GM19035 (cell line): Measurements from ENCODE around the gene TRNP1.

ENCODE experiments used
- ATAC-seq: cut with Tn5 transposase; IDR thresholded peaks from one replicate; pipeline ENCODE4 v1.9.1; 2021; ENCODE audit not compliant: unreplicated experiment

TRNP1 gene

DNA sequence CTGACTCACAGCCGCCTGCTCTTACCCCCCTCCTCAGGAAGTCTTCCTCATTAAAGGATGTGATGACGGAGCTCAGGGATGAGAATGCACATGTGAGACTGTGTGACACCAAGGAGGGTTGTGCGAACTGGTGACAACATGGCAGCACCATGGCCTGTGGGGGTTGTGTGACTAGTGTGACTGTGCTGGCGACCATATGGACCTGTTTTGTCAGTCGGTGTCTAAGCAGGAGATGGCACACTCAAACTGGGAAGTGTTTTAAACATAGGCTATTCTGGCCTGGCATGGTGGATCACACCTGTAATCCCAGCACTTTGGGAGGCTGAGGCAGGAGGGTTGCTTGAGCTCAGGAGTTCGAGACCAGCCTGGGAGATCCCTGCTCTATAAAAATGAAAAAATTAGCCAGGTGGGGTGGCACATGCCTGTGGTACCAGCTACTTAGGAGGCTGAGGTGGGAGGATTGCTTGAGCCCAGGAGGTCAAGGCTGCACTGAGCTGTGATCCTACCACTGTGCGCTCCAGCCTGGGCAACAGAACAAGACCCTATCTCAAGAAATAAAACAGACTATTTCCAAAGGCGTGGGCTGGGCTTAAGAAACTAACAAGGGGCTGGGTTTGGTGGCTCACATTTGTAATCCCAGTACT is 7.4 kb downstream of the TRNP1 start:
- no peak for ATAC-seq

GRCh38 chr1:27001570-27002360 is 8.3 kb downstream of the TRNP1 start:
- no peak for ATAC-seq

GRCh38 chr1:27003745-27004470 is 10.4 kb downstream of the TRNP1 start:
- ATAC-seq = no peak

- ATAC-seq = no peak
Measured at GRCh38 chr1:27004471-27005165, 11.1 kb downstream of the TRNP1 start.

DNA sequence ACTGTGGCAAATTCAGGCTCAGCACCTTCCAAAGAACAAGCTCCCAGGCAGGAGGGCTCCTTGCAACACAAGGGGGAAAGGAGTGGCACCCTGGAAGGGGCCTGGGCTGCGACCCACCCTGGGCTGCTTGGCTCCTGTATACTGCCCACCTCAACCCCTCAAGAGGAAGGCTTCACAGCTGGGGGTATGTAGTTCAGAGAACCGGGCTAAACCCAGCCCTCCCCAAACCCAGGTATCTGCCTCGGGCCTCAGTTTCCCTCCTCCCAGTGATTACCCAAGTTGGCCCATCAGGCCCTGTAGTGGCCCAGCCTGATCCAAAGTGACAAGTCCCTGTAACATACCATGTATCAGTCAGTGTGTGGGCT is 11.7 kb downstream of the TRNP1 start:
- ATAC-seq = no peak

DNA sequence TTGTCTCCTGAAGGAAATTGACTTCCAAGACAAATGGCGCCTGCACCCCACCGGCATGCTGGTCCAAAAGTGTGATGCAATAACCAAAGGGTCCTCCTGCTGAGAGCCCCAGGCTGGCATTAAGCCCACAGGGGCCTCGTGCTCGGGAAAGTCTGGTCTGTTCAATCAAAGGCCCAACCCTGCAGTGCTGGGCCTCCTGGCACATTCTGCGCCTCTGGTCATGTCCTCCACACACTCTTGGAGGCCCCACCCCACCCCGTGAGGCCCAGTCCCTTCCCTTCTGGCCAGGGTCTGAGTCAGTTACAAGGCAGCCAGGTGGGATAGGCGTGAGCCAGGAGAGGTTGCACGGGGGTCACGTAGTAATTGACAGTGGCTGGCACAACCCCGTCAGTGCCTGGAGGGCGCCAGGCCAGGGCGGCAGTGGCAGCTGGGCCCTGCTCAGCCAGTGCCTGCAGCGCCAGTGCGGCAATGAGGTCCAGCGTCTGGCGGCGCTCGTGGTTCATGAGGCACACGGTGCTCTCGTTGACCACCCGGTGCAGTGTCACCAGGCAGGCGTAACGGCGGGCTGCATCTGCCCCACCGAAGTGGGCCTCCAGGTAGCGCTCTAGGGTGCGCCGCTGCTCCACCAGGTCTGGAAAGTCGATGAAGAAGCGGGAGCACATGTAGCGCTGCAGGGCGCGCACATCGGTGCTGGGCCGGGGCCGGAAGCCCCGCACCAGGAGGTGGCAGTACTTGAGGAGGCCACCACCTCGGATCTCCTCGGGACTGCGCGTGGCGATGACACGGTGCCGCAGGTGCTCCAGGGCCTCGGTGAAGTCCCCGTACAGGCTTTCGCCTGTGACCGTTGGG is 12.4 kb downstream of the TRNP1 start:
- no peak for ATAC-seq

DNA sequence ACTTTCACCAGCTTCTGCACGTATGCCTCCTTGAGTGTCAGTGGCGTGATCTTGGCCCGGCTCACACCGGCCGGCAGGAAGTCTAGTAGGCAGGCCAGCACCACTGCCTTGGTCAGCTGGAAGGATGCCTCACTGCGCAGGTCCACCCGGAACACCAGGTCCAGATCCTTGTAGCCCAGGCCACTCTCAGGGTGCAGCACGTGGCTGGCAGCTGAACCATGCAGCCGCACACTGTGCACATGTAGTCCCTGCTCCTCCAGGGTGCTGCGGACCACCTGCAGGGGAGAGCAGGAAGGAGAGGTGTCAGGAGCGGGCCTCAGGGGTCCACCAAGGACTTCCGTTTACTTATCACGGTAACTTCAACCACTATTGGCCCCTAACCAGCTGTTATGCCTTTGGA is 13.2 kb downstream of the TRNP1 start:
- no peak for ATAC-seq

DNA sequence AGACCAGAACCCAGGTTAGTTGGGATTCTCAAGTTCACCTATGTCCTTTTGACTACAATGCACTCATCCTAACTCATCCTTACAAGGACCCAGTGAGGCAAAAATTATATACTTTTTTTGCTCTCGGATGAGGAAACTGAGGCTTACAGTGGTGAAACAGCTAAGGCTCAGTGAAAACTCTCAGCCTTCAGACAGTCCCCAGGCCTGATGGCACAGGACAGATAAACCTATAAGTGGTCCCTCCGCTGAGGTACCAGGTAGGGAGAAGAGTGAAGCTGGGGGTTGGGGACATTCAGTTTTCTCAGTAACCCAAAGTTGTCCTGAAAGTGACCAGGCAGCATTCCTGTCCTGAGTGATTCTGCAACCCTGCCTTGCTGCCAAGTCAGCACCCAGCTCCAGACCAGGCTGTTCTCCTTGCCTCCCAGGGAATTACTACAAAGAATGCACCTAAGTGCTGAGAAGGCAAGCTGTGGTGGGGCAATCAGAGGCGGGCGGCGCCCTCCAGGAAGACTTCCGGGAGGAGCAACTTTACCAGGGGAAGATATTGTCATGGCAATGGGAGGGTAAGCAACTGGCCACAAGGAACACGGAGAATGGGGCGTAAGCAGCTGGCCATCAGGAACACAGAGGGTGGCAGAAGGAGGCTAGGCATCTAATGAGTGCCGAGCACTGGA is 14.6 kb downstream of the TRNP1 start:
- ATAC-seq = no peak

- no peak for ATAC-seq
Measured at GRCh38 chr1:27009601-27010197, 16.2 kb downstream of the TRNP1 start.

GRCh38 chr1:27010226-27010994 is 16.9 kb downstream of the TRNP1 start:
- no peak for ATAC-seq

DNA sequence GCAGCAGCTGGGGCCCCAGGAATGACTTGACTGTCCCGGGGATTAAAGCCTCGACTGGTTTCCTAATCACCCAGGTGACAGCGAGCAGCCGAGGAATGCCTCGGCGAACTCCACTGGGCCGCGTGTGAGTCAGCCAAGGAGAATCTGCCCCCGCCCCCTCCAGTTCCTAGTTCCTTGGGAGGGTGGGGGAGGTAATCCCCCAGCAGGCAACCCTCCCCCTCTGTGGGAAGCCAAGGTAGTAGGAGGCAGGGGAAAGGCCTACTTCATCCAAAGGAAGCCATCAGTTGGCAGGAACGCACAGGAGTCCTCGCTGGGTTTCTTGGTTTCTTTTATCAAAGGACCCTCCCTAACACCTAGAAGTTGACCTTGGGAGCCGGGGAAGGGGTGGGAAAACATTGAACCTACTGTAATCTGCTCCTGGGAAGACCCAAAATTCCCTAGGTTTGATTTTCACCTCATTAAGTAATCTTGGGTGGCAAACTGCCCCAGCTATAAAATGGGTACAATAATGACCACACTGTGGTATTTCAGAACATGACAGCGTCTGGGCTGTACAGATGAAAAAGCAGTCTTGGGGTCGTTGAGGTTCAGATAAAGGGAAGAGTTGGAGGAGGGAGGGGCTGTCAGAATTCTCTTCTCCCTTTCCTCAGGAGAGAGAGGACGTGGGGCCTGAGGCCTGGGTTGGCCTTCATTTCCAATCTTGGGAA is 17.7 kb downstream of the TRNP1 start:
- ATAC-seq = no peak

DNA sequence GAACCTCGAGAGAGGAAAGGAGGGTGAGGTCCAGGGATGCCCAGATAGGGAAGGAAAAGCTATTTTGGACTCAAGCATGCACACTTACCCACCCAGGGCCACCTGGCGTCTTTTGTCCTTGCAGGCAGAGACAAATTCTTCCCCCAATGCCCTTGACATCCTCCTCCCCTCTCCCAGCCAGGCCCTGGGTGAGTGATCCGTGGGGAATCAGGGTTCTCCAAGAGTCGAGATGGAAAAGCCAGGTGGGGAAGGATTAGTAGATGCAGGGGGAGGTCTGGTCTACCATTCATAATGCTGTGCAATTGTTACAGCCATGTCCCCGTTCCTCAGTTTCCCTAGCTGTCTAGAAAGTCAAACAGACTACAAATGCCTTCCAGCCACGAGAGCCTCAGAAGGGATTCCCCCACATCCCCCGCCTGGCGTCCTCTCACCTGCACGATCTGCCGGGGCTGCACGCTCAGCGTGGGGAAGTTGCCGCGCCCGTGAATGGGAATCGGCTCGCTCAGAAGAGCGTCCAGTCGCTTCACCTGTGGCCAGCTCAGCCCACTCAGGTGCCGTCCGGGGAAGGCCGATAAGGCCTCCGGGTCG is 18.6 kb downstream of the TRNP1 start:
- ATAC-seq = no peak

DNA sequence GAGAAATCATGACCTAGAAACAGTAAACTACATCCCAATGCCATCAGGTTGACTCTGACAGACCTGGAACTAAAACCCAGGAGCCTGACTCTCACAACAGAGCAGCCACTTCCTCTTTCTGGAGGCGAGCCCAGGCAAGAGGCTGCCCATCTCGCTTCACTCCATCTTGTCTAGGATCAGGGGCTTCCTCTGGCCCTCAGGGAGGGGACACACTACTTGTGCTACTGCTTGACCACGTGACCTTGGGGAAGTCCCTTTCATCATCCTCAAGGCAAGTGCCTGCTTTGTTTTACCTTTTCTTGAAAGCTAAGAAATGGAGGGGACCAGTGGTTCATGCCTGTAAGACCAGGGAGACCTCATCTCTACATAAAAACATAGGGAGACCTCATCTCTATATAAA is 21.8 kb downstream of the TRNP1 start:
- no peak for ATAC-seq

- ATAC-seq = no peak
Measured at GRCh38 chr1:27016376-27016775, 22.9 kb downstream of the TRNP1 start.

GRCh38 chr1:27017207-27017606 is 23.7 kb downstream of the TRNP1 start:
- no peak for ATAC-seq

DNA sequence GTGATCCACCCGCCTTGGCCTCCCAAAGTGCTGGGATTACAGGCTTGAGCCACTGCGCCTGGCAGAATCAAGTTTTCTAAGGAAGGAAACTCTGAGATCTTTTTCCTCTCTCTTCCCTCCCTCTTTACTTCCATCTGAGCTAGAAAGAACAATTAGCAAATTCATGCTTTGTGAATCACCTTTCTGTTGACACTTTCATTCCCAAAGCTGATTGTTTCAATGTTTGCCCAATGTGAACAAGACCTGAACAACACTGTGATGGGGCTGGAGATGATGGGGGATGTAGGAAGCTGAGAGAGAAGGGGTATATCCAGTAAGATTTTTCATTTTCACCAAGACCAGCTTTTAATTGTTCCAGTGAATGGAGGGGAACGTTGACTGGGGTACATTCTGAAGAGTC is 24.8 kb downstream of the TRNP1 start:
- no peak for ATAC-seq

DNA sequence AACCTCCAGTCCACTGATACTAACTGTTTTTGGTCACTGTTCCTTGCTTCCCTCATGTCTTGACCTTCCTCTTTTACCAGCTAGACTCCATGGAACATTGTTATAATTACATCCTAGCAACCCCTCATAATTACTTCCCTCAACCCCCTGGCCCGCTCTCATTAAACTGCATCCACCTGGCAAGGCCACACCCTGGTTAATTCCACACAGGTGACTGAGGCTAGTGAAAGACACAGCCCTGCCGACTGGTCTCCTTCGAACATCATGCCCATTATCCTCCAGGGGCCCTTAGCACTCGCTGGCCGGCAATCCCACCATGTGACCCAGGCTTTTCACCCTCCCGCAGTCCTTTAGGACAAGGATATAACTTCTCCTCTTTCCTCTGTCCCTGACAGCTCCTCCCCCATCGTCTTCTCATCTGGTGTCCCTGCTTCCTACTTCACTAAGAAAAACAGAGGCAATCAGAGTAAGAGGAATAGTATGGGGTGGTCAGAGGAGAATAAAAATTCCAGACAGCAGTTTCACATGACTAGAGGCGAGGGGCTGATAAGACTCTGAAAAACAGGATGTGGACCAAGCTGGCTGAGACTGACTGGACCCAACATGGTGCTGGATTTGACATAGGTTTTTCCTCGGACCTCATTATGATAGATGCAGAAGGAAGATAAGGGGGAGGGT is 28.0 kb downstream of the TRNP1 start:
- ATAC-seq = no peak
